ENCODE data around the gene RAB20. TPM values are rescaled to one million over a fixed set of nuclear protein-coding genes. Genes with fewer than 3 reads are reported as not detected.

RAB20 gene
- total and polyA plus RNA-seq, 2 of the 8 experiments (the other 6 are each of a cell fraction or from before 2014, with no cell fraction given) = 14.8 to 27.9 TPM

- no peak for TF ChIP-seq ATF2 (IDR thresholded peaks at IDR 0.05; ENCODE audit: low read length)
- TF ChIP-seq CTCF (IDR thresholded peaks at IDR 0.05; ENCODE audit: control extremely low read depth in 1 of 3, insufficient read depth in 1 of 3, low read depth in 1 of 3, low read length in 3 of 3) = no peak
- TF ChIP-seq SP1 (IDR thresholded peaks at IDR 0.05; ENCODE audit: low read depth, low read length) = no peak
- TF ChIP-seq BACH1 (IDR thresholded peaks at IDR 0.05; ENCODE audit: low read length) = no peak
- TF ChIP-seq PHF8 (conservative IDR thresholded peaks at IDR 0.05; ENCODE audit: low read depth, low read length) = no peak
- TF ChIP-seq FOSL1 (IDR thresholded peaks at IDR 0.05; ENCODE audit: insufficient read depth, low read depth, low read length) = no peak
- no peak for TF ChIP-seq SAP30 (IDR thresholded peaks at IDR 0.05; ENCODE audit: insufficient read depth, insufficient replicate concordance, low read length)
- TF ChIP-seq CHD1 (IDR thresholded peaks at IDR 0.05; ENCODE audit: low read depth, low read length) = no peak
Observed at GRCh38 chr13:110503979-110504499, 57.5 kb downstream of the RAB20 start (continued).
